WI38 (cell line): ENCODE data around the gene OR52M1.
A peak's percentile ranks its signal among the peaks of the same experiment; 100 is the strongest.
"Not testable (repeated sequence)": the region's sequence is repeated elsewhere in the genome, so short reads cannot be mapped to it uniquely, and the experiment has no call there.

Source experiments
- H3K4me3 ChIP-seq: 2 replicates; pipeline ENCODE4 v1.5.1; 2011; ENCODE audit warnings: low read depth, mild to moderate bottlenecking, control low read depth, low read length
- TF ChIP-seq, protein P1 (sequence below): IDR thresholded peaks from 2 replicates; pipeline ENCODE4 v1.5.1; 2012; ENCODE audit warnings: low read depth, mild to moderate bottlenecking, control low read depth, low read length

Gene OR52M1

DNA sequence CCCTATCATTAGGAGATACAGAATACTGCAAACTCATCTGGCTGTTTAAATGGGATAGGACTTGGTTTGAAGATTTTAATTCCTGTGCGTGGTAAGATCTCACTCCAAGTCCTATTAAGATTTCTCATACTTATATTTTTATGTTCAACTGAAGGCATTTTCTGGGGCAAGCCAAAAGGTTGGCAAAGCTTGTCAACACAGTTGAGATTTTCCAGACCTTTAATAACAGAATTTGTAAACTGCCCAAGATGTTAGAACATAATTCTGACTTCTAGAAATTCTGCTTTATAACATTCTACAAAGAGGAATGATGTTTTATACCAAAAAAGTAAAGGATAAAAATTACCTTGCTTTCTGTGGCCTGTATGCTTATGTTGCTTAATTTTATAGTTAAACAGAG lies 30.8 kb upstream of the OR52M1 start:
- no peak overlapping the region for H3K4me3 ChIP-seq
- TF ChIP-seq, protein P1, sequence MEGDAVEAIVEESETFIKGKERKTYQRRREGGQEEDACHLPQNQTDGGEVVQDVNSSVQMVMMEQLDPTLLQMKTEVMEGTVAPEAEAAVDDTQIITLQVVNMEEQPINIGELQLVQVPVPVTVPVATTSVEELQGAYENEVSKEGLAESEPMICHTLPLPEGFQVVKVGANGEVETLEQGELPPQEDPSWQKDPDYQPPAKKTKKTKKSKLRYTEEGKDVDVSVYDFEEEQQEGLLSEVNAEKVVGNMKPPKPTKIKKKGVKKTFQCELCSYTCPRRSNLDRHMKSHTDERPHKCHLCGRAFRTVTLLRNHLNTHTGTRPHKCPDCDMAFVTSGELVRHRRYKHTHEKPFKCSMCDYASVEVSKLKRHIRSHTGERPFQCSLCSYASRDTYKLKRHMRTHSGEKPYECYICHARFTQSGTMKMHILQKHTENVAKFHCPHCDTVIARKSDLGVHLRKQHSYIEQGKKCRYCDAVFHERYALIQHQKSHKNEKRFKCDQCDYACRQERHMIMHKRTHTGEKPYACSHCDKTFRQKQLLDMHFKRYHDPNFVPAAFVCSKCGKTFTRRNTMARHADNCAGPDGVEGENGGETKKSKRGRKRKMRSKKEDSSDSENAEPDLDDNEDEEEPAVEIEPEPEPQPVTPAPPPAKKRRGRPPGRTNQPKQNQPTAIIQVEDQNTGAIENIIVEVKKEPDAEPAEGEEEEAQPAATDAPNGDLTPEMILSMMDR: no peak

- no peak overlapping the region for H3K4me3 ChIP-seq
These were observed 22.7 kb upstream of the OR52M1 start for GRCh38 chr11:4522339-4522738.

GRCh38 chr11:4522752-4523151 lies 22.2 kb upstream of the OR52M1 start:
- H3K4me3 ChIP-seq: no peak overlapping the region
- TF ChIP-seq, protein P1: no peak

More at GRCh38 chr11:4522339-4522738, 22.7 kb upstream of the OR52M1 start:
- TF ChIP-seq, protein P1: no peak

DNA sequence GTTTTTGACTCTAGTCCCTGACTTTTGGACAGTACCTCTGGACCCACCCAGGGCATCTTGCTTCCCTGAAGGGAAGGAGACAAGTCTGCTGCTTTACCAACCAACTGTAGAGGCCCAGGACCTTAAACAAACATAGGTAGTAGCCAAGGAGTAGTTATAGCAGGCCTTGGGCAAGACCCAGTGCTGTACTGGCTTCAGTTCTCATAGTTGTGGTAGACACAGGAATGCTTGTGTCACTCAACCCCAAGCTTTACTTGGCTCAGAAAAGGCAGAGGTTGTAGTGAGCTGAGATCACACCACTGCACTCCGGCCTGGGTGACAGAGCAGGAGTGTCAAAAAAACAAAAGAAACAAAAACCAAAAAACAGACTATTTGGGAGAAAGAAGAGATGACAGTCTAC lies 21.3 kb upstream of the OR52M1 start:
- H3K4me3 ChIP-seq: no peak overlapping the region
- TF ChIP-seq, protein P1: no peak

GRCh38 chr11:4527926-4528325 lies 17.1 kb upstream of the OR52M1 start:
- TF ChIP-seq, protein P1: no peak
- no peak overlapping the region for H3K4me3 ChIP-seq

DNA sequence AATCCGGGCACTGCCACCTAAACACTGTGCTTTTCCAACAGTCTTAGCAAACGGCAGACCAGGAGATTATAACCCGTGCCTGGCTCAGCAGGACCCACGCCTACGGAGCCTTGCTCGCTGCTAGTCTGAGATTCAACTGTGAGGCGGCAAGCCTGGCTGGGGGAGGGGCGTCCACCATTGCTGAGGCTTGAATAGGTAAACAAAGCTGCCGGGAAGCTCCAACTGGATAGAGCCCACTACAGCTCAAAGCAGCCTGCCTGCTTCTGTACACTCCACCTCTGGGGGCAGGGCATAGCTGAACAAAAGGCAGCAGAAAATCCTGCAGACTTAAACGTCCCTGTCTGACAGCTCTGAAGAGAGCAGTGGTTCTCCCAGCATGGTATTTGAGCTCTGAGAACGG lies 13.3 kb upstream of the OR52M1 start:
- H3K4me3 ChIP-seq: not testable (repeated sequence)

- no peak overlapping the region for H3K4me3 ChIP-seq
- TF ChIP-seq, protein P1: peak; percentile 51
These were observed 5.3 kb upstream of the OR52M1 start for GRCh38 chr11:4539603-4540219.

GRCh38 chr11:4541071-4541470 lies 3.9 kb upstream of the OR52M1 start:
- no peak overlapping the region for H3K4me3 ChIP-seq
- TF ChIP-seq, protein P1: no peak
